Fibroblast of the aortic adventitia (primary cell): ENCODE measurements around the gene FBLN7. TPM values are rescaled to one million over a fixed set of nuclear protein-coding genes. Genes with fewer than 3 reads are reported as not detected.
A peak's percentile ranks its signal among the peaks of the same experiment; 100 is the strongest.

Experiments used
- DNase-seq: peaks from one replicate; pipeline ENCODE4 v3.0.0-alpha.2; 2010; ENCODE audit warnings: low read depth
- H3K4me3 ChIP-seq: 2 replicates; pipeline ENCODE4 v1.5.1; 2011; ENCODE audit warnings: low read depth, mild to moderate bottlenecking, control low read depth, low read length, moderate library complexity
- total RNA-seq: library from RNA; depleted of rRNA; stranded (reverse); fragments of >200 nt; gene quantifications from 2 replicates; pipeline ENCODE4 v1.2.3, GENCODE V29; 2012; ENCODE audit warnings: low replicate concordance
- TF ChIP-seq, protein P1 (sequence below): IDR thresholded peaks from 2 replicates; pipeline ENCODE4 v1.5.1; 2011; ENCODE audit warnings: mild to moderate bottlenecking, low read length, control low read depth, inconsistent platforms; ENCODE audit not compliant: insufficient read depth

The FBLN7 gene
- total RNA-seq, 1 donor: 3.2 TPM

GRCh38 chr2:112148477-112148876 is 10.3 kb downstream of the FBLN7 start:
- TF ChIP-seq, protein P1, sequence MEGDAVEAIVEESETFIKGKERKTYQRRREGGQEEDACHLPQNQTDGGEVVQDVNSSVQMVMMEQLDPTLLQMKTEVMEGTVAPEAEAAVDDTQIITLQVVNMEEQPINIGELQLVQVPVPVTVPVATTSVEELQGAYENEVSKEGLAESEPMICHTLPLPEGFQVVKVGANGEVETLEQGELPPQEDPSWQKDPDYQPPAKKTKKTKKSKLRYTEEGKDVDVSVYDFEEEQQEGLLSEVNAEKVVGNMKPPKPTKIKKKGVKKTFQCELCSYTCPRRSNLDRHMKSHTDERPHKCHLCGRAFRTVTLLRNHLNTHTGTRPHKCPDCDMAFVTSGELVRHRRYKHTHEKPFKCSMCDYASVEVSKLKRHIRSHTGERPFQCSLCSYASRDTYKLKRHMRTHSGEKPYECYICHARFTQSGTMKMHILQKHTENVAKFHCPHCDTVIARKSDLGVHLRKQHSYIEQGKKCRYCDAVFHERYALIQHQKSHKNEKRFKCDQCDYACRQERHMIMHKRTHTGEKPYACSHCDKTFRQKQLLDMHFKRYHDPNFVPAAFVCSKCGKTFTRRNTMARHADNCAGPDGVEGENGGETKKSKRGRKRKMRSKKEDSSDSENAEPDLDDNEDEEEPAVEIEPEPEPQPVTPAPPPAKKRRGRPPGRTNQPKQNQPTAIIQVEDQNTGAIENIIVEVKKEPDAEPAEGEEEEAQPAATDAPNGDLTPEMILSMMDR: no peak
- DNase-seq: peak; percentile 30
- no peak overlapping the region for H3K4me3 ChIP-seq

DNA sequence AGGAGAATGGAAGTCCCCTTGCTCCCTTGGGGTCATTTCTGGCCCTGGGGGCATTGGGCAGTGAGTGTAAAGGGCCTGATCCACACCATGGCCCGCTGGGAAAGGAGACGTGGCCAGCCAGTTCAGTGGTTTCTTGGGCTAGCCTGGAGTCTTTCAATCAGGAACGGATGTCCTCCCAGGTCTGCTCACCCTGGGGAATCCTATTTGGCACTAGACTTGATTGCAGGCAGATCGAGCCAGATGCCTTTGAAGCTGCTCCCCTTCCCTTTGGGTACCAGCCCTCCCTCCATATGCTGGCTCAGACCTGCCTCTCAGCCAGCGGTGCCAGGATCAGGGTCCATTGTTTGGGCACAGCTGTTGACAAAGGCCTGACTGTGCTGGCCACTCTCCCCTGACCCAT is 11.0 kb downstream of the FBLN7 start:
- no peak for DNase-seq
- H3K4me3 ChIP-seq: no peak overlapping the region
- TF ChIP-seq, protein P1: no peak

DNA sequence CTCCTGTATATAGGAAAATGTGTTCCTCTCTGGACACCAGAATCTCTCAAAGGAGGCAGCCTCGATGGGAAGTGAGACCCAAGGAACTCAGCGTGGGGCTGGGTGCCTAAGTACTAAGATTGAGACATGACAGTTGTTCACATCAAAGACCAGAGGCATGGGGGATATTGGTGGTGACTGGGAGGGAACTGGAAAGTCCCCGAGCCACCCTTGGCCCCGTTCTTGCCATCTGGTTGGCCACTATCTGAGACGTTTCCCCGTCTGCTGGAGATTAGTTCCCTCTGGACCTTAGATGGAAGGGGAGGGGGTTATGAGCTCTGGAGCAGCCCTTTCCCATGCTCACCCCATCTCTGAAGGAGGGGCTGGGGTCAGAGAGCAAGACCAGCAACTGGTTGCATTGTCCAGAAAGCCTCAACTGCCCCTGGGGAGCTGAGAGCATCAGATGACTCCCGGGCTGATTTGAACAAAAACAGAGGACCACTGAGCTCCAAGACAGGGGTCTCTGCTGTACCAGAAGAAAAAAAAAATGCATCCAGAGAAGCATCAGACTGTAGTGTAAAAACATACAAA is 11.8 kb downstream of the FBLN7 start:
- DNase-seq: no peak
- TF ChIP-seq, protein P1: no peak

DNA sequence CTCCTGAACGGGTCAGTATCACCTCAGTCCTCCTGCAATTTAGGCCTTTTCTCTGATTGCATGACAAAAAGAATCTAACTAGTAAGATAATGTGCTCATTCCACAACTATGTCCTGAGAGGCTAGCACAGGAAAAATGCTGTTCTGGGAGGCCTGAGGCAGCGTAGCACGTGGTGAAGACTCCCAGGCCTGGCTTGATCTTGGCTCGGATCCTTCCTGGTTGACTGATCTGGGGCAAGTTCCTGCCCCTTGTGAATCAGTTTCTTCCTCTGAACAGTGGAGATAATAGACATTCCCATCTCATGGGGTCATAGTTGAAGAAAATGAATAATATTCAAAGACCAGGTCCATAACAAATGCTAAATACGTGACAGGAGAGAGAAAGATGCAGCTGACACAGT is 12.3 kb downstream of the FBLN7 start:
- H3K4me3 ChIP-seq: no peak overlapping the region
- TF ChIP-seq, protein P1: no peak
- DNase-seq: peak; percentile 93

More for the DNA sequence above, 11.8 kb downstream of the FBLN7 start:
- no peak overlapping the region for H3K4me3 ChIP-seq

DNA sequence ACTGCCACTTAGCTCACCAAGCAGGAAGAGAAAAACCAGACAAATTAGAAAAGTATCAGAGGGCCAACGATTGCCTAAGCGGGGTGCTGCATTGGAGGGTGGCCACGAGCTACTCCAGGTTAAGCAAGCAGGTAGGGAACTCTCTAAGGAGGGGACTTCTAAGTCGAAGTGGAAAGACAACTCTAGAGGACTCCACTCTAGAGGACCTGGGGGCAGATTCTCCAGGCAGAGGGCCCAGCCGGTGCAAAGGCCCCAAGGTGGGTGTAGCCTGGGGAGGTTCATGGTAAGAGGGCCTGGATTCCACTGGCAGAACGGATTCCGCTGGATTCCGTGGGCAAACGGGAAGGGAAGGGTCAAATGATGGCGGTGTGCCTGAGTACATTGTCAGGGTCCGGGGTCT is 12.7 kb downstream of the FBLN7 start:
- DNase-seq: no peak
- TF ChIP-seq, protein P1: no peak
- no peak overlapping the region for H3K4me3 ChIP-seq

GRCh38 chr2:112151271-112151670 is 13.1 kb downstream of the FBLN7 start:
- TF ChIP-seq, protein P1: no peak
- no peak overlapping the region for H3K4me3 ChIP-seq
- no peak for DNase-seq
